HepG2 (cell line): ENCODE data around the gene IKZF5. TPM values are rescaled to one million over a fixed set of nuclear protein-coding genes. Genes with fewer than 3 reads are reported as not detected.

Experiments
- ATF4 ChIP-seq, 2 experiments: fragments of 450-650 bp in 1 of 2; sonication (generic) in 1 of 2; formaldehyde crosslinking; IDR thresholded peaks; 2 replicates each; pipeline versions ENCODE4 v1.5.0 to v1.8.0; 2020 to 2022; ENCODE audit warnings: mild to moderate bottlenecking in 1 of 2, missing genetic modification reagents in 1 of 2
- HNF1A ChIP-seq, 2 experiments: sonication (generic) in 1 of 2; formaldehyde crosslinking in 1 of 2; IDR thresholded peaks; 2 replicates each; pipeline versions ENCODE4 v1.4.0 to v1.6.1; 2016 to 2020; ENCODE audit warnings: borderline replicate concordance in 1 of 2, low read depth in 1 of 2, mild to moderate bottlenecking in 1 of 2, missing genetic modification reagents in 1 of 2
- PITX1 ChIP-seq: sonication (generic); formaldehyde crosslinking; IDR thresholded peaks from 2 replicates; pipeline ENCODE4 v1.5.1; 2020; ENCODE audit warnings: mild to moderate bottlenecking, missing genetic modification reagents
- STAG1 ChIP-seq: sonication (generic); formaldehyde crosslinking; IDR thresholded peaks from 2 replicates; pipeline ENCODE4 v1.4.0; 2020; ENCODE audit warnings: missing genetic modification reagents
- TEF ChIP-seq: sonication (generic); formaldehyde crosslinking; IDR thresholded peaks from 2 replicates; pipeline ENCODE4 v1.5.0; 2020; ENCODE audit warnings: missing genetic modification reagents
- ZGPAT ChIP-seq: IDR thresholded peaks from 2 replicates; pipeline ENCODE4 v1.6.1; 2016; ENCODE audit warnings: mild to moderate bottlenecking
- ZNF232 ChIP-seq: sonication (generic); formaldehyde crosslinking; IDR thresholded peaks from 2 replicates; pipeline ENCODE4 v1.4.0; 2020; ENCODE audit warnings: missing genetic modification reagents, borderline replicate concordance
- ZNF317 ChIP-seq: sonication (generic); formaldehyde crosslinking; IDR thresholded peaks from 2 replicates; pipeline ENCODE4 v1.5.0; 2020; ENCODE audit warnings: mild to moderate bottlenecking, missing genetic modification reagents
- ZNF414 ChIP-seq: sonication (generic); formaldehyde crosslinking; IDR thresholded peaks from 2 replicates; pipeline ENCODE4 v1.5.0; 2020; ENCODE audit warnings: missing genetic modification reagents
- polyA plus RNA-seq, 8 experiments: library from polyadenylated mRNA; depleted of rRNA in 3 of 8; stranded (reverse) in 7 of 8; unstranded in 1 of 8; fragments of >200 nt; fragmentation: Illumina TruSeq in 4 of 8; extraction: Trizol in 4 of 8; gene quantifications; 2 replicates each; pipeline versions ENCODE4 v1.2.1 to v1.2.3, GENCODE V29; 2011 to 2016; ENCODE audit warnings: low read depth in 4 of 8, missing spikeins in 1 of 8, mixed read lengths in 1 of 8; ENCODE audit not compliant: insufficient read depth in 1 of 8
- total RNA-seq, 5 experiments: library from RNA; depleted of rRNA; stranded (reverse); fragments of >200 nt; fragmentation: Illumina TruSeq; extraction: Trizol; gene quantifications; 2 replicates each; pipeline ENCODE4 v1.2.3, GENCODE V29; 2016; ENCODE audit warnings: low read depth in 1 of 5

Gene IKZF5
- total and polyA plus RNA-seq, 2 of the 13 experiments (the other 11 are each of a cell fraction or from before 2014, with no cell fraction given) = 3.7 to 12.0 TPM

GRCh38 chr10:123035467-123036086 lies 27.0 kb upstream of the IKZF5 start (continued):
- TF ChIP-seq ATF4 (CRISPR knock-in tag; IDR thresholded peaks at IDR 0.05) = no peak; a peak in 1 of 4 replicates
- TF ChIP-seq ZNF317 = 0 out of 2 replicates have a peak, but pooled peaks have one; percentile 31
- no peak for TF ChIP-seq TEF (CRISPR knock-in tag)
- peak; percentile 38; the same call in 1 of the 2 replicates for TF ChIP-seq ZGPAT
- TF ChIP-seq HNF1A (IDR thresholded peaks at IDR 0.05; ENCODE audit: low read depth) = no peak
- no peak for TF ChIP-seq HNF1A (CRISPR knock-in tag; IDR thresholded peaks at IDR 0.05; ENCODE audit: borderline replicate concordance)
- TF ChIP-seq PITX1 (CRISPR knock-in tag) = peak; percentile 68
- TF ChIP-seq ZNF414 (CRISPR knock-in tag) = 0 out of 2 replicates have a peak, but pooled peaks have one; percentile 29
- TF ChIP-seq STAG1 (CRISPR knock-in tag) = 0 out of 2 replicates have a peak, but pooled peaks have one; percentile 8
- 0 out of 2 replicates have a peak, but pooled peaks have one; percentile 53 for TF ChIP-seq ZNF232
